SK-N-SH treated with all-trans-retinoic acid at 6 μM for 48 hours (cell line): Measurements from ENCODE around the gene PIGS.

Experiments used
- ARNTL ChIP-seq: fragments of 450-650 bp; formaldehyde crosslinking; IDR thresholded peaks from 2 replicates; pipeline ENCODE4 v1.5.0; 2020; ENCODE audit warnings: low read depth, mild to moderate bottlenecking, moderate library complexity, borderline replicate concordance
- BACH2 ChIP-seq: fragments of 250-450 bp; sonication (Bioruptor Pico); IDR thresholded peaks from 2 replicates; pipeline ENCODE4 v1.9.0; 2021; ENCODE audit warnings: mild to moderate bottlenecking, borderline replicate concordance
- GLIS3 ChIP-seq: fragments of 250-450 bp; sonication (Bioruptor Pico); IDR thresholded peaks from 2 replicates; pipeline ENCODE4 v1.5.0; 2020; ENCODE audit warnings: mild to moderate bottlenecking, moderate library complexity
- RARB ChIP-seq: fragments of 250-450 bp; sonication (Bioruptor Pico); IDR thresholded peaks from 2 replicates; pipeline ENCODE4 v1.8.0; 2021; ENCODE audit warnings: mild to moderate bottlenecking, moderate library complexity
- SNAI2 ChIP-seq: fragments of 250-450 bp; sonication (Bioruptor Pico); IDR thresholded peaks from 2 replicates; pipeline ENCODE4 v1.5.0; 2020; ENCODE audit warnings: mild to moderate bottlenecking, moderate library complexity
- ZC3H10 ChIP-seq: fragments of 250-450 bp; sonication (Bioruptor Pico); IDR thresholded peaks from 2 replicates; pipeline ENCODE4 v1.5.1; 2021; ENCODE audit warnings: mild to moderate bottlenecking, moderate library complexity
- ZFP3 ChIP-seq: fragments of 250-450 bp; sonication (Bioruptor Pico); IDR thresholded peaks from 2 replicates; pipeline ENCODE4 v1.5.0; 2020; ENCODE audit warnings: mild to moderate bottlenecking, moderate library complexity
- ZFP30 ChIP-seq: fragments of 450-650 bp; formaldehyde crosslinking; IDR thresholded peaks from 2 replicates; pipeline ENCODE4 v1.5.0; 2022; ENCODE audit warnings: mild to moderate bottlenecking, moderate library complexity
- ZNF8 ChIP-seq: fragments of 450-650 bp; formaldehyde crosslinking; IDR thresholded peaks from 2 replicates; pipeline ENCODE4 v1.5.0; 2020; ENCODE audit warnings: mild to moderate bottlenecking, moderate library complexity
- TF ChIP-seq, protein P1 (sequence below): fragments of 250-450 bp; sonication (Bioruptor Pico); IDR thresholded peaks from 2 replicates; pipeline ENCODE4 v1.5.1; 2020; ENCODE audit warnings: low read depth, mild to moderate bottlenecking, moderate library complexity
- TF ChIP-seq, protein P2 (sequence below): fragments of 250-450 bp; sonication (Bioruptor Pico); IDR thresholded peaks from 2 replicates; pipeline ENCODE4 v1.8.0; 2020; ENCODE audit warnings: mild to moderate bottlenecking, moderate library complexity, borderline replicate concordance
- TF ChIP-seq, protein P3 (sequence below): fragments of 250-450 bp; sonication (Bioruptor Pico); IDR thresholded peaks from 2 replicates; pipeline ENCODE4 v1.5.1; 2021; ENCODE audit warnings: mild to moderate bottlenecking, moderate library complexity
- TF ChIP-seq, protein P4 (sequence below): fragments of 250-450 bp; sonication (Bioruptor Pico); IDR thresholded peaks from 2 replicates; pipeline ENCODE4 v1.8.0; 2021; ENCODE audit warnings: low read depth, mild to moderate bottlenecking, moderate library complexity, borderline replicate concordance

DNA sequence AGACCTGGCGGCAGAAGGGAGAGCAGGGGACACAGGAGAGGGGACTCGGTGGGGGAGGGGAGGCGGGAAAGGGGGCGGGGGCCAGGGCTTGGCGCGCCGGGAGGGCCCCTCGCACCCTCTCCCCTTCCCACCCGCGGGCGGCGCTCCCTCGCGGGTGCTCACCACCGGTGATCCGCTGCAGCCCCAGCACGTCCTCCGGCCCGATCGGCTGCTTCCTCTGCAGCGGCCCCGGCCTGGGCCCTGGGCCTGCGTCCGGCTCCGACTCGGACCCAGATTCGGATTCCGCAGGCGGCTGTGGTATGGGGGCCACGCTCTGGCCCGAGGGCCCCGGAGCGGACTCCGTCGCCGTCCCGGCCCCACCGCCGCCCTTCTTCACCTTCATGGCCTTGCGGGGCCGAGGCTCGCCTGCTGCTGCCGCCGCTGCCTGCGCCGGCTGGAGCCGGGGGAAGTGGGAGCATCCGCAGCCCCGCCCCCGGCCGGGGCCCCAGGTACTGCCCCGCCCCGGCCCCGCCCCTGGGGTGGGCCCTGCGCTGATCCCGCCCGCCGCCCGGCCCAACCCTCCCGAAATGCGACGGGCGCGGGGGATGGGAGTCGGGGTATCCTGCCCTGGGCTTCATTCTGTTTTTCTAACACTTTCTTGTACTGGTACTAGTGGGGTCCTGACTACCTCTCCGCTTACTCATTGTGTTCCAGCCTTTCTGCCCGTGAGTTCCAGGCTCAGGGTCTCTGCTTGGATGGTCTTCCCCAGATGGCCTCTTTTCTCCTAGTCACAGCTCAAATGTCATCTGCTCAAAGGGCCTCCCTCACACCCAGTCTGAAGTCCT, 18.9 kb downstream of the PIGS start, which contains the start of gene UNC119:
- TF ChIP-seq ZNF8 (CRISPR knock-in tag) (no peak), ARNTL (CRISPR knock-in tag) (no peak), GLIS3 (no peak), ZC3H10 (CRISPR knock-in tag) (no peak), ZFP30 (CRISPR knock-in tag) (no peak), RARB (CRISPR knock-in tag) (no peak), ZFP3 (CRISPR knock-in tag) (no peak), BACH2 (CRISPR knock-in tag) (no peak), SNAI2 (CRISPR knock-in tag) (no peak)
- TF ChIP-seq, protein P1, sequence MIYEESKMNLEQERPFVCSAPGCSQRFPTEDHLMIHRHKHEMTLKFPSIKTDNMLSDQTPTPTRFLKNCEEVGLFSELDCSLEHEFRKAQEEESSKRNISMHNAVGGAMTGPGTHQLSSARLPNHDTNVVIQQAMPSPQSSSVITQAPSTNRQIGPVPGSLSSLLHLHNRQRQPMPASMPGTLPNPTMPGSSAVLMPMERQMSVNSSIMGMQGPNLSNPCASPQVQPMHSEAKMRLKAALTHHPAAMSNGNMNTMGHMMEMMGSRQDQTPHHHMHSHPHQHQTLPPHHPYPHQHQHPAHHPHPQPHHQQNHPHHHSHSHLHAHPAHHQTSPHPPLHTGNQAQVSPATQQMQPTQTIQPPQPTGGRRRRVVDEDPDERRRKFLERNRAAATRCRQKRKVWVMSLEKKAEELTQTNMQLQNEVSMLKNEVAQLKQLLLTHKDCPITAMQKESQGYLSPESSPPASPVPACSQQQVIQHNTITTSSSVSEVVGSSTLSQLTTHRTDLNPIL (CRISPR knock-in tag) = no peak
- TF ChIP-seq, protein P2, sequence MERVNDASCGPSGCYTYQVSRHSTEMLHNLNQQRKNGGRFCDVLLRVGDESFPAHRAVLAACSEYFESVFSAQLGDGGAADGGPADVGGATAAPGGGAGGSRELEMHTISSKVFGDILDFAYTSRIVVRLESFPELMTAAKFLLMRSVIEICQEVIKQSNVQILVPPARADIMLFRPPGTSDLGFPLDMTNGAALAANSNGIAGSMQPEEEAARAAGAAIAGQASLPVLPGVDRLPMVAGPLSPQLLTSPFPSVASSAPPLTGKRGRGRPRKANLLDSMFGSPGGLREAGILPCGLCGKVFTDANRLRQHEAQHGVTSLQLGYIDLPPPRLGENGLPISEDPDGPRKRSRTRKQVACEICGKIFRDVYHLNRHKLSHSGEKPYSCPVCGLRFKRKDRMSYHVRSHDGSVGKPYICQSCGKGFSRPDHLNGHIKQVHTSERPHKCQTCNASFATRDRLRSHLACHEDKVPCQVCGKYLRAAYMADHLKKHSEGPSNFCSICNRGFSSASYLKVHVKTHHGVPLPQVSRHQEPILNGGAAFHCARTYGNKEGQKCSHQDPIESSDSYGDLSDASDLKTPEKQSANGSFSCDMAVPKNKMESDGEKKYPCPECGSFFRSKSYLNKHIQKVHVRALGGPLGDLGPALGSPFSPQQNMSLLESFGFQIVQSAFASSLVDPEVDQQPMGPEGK (CRISPR knock-in tag) = no peak
- TF ChIP-seq, protein P3, sequence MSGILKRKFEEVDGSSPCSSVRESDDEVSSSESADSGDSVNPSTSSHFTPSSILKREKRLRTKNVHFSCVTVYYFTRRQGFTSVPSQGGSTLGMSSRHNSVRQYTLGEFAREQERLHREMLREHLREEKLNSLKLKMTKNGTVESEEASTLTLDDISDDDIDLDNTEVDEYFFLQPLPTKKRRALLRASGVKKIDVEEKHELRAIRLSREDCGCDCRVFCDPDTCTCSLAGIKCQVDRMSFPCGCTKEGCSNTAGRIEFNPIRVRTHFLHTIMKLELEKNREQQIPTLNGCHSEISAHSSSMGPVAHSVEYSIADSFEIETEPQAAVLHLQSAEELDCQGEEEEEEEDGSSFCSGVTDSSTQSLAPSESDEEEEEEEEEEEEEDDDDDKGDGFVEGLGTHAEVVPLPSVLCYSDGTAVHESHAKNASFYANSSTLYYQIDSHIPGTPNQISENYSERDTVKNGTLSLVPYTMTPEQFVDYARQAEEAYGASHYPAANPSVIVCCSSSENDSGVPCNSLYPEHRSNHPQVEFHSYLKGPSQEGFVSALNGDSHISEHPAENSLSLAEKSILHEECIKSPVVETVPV (CRISPR knock-in tag) = no peak
- TF ChIP-seq, protein P4, sequence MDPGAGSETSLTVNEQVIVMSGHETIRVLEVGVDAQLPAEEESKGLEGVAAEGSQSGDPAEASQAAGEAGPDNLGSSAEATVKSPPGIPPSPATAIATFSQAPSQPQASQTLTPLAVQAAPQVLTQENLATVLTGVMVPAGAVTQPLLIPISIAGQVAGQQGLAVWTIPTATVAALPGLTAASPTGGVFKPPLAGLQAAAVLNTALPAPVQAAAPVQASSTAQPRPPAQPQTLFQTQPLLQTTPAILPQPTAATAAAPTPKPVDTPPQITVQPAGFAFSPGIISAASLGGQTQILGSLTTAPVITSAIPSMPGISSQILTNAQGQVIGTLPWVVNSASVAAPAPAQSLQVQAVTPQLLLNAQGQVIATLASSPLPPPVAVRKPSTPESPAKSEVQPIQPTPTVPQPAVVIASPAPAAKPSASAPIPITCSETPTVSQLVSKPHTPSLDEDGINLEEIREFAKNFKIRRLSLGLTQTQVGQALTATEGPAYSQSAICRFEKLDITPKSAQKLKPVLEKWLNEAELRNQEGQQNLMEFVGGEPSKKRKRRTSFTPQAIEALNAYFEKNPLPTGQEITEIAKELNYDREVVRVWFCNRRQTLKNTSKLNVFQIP (CRISPR knock-in tag) = no peak
